ENCODE measurements around the gene CA12. TPM values are rescaled to one million over a fixed set of nuclear protein-coding genes. Genes with fewer than 3 reads are reported as not detected.
A peak's percentile ranks its signal among the peaks of the same experiment; 100 is the strongest.

CA12 gene
- total and polyA plus RNA-seq, 5 donors, result 0.33 to 1.2 (median 0.75) TPM

- DNase-seq (no peak), ATAC-seq (no peak)
- Histone ChIP-seq H3K27ac (ENCODE audit: low read length) (no peak overlapping the region), H3K4me3 (ENCODE audit: low read length) (no peak overlapping the region), H3K27me3 (ENCODE audit: control insufficient read depth, insufficient read depth) (no peaks in the 10 kb centered on the region), H3K4me1 (ENCODE audit: control insufficient read depth, insufficient read depth, low read length) (no peaks in the 10 kb centered on the region), H3K9me3 (ENCODE audit: control insufficient read depth, low read length) (no peaks in the 10 kb centered on the region)
- intact Hi-C loops (cut with DNase I), result no loop called here
- WGBS, result 83% methylated on average over 22 of the region's 22 CpGs
Measured at GRCh38 chr15:63354821-63355650, 26.6 kb downstream of the CA12 start.

GRCh38 chr15:63353887-63354286 is 27.8 kb downstream of the CA12 start:
- Histone ChIP-seq H3K4me3 (ENCODE audit: low read length) (no peak overlapping the region), H3K27me3 (ENCODE audit: control insufficient read depth, insufficient read depth) (no peaks in the 10 kb centered on the region), H3K9me3 (ENCODE audit: control insufficient read depth, low read length) (no peaks in the 10 kb centered on the region), H3K27ac (ENCODE audit: low read length) (no peak overlapping the region), H3K4me1 (ENCODE audit: control insufficient read depth, insufficient read depth, low read length) (peaks cover 6% of the 10 kb centered on the region)
- WGBS, result 91% methylated on average over 5 of the region's 5 CpGs
- intact Hi-C loops (cut with DNase I), result no loop called here
- no peak for ATAC-seq
- no peak for DNase-seq

DNA sequence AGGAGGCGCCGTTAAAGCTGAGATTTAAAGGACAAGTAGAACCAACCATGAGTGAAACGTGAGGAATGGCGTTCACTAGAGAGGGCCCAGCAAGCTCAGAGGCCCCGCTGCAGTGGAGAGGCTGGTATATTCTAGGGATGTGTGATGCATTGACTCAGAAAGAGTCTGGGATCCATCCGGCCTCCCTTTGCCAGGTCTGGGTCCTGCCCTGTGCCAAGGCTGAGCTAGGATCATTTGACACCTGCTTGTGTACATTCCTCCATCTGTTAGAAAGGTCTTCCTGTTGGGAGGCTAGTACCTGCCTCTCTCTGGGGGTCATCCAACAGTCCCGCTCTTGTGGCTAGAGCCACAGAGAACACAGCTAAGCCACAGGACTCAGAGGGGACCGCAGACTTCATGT is 28.4 kb downstream of the CA12 start:
- Histone ChIP-seq H3K27me3 (ENCODE audit: control insufficient read depth, insufficient read depth) (no peaks in the 10 kb centered on the region), H3K4me1 (ENCODE audit: control insufficient read depth, insufficient read depth, low read length) (peaks cover 7% of the 10 kb centered on the region), H3K9me3 (ENCODE audit: control insufficient read depth, low read length) (no peaks in the 10 kb centered on the region), H3K4me3 (ENCODE audit: low read length) (no peak overlapping the region), H3K27ac (ENCODE audit: low read length) (no peak overlapping the region)
- no peak for DNase-seq
- intact Hi-C loops (cut with DNase I), result no loop called here
- ATAC-seq, result no peak
- 79% methylated on average over 8 of the region's 8 CpGs for WGBS

- Histone ChIP-seq H3K9me3 (ENCODE audit: control insufficient read depth, low read length) (no peaks in the 10 kb centered on the region), H3K27me3 (ENCODE audit: control insufficient read depth, insufficient read depth) (no peaks in the 10 kb centered on the region), H3K4me3 (ENCODE audit: low read length) (no peak overlapping the region), H3K4me1 (ENCODE audit: control insufficient read depth, insufficient read depth, low read length) (peaks cover 12% of the 10 kb centered on the region), H3K27ac (ENCODE audit: low read length) (no peak overlapping the region)
- no peak for DNase-seq
- intact Hi-C loops (cut with DNase I), result no loop called here
- WGBS, result 91% methylated on average over 4 of the region's 4 CpGs
- no peak for ATAC-seq
Measured at GRCh38 chr15:63352808-63353207, 28.8 kb downstream of the CA12 start.

DNA sequence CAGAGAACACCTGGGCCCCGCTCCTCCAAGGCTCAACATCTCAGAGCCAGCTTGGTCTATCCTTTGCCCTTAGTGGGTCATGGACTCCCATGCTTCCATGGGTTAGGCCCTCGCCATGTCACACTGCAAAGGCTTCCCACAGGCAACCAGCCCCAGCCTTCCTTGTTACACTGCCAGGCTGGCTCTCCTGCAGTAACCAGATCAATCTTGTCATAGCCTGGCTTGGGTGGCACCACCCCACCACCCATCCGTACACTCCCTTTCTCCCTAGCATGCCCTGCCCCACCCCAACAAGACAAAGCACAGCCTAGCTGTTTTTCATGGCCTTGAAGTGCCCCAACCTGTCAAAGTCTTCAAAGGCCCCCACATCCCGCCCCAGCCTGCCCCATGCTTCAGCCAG is 30.5 kb downstream of the CA12 start:
- 97% methylated on average over 4 of the region's 4 CpGs for WGBS
- ATAC-seq (no peak), DNase-seq (no peak)
- H3K27ac ChIP-seq (ENCODE audit: low read length), result no peak overlapping the region
- H3K4me1 ChIP-seq (ENCODE audit: control insufficient read depth, insufficient read depth, low read length), result peaks cover 15% of the 10 kb centered on the region
- intact Hi-C loops (cut with DNase I), result no loop called here
- no peaks in the 10 kb centered on the region for H3K9me3 ChIP-seq (ENCODE audit: control insufficient read depth, low read length)
- H3K4me3 ChIP-seq (ENCODE audit: low read length), result no peak overlapping the region
- H3K27me3 ChIP-seq (ENCODE audit: control insufficient read depth, insufficient read depth), result no peaks in the 10 kb centered on the region

DNA sequence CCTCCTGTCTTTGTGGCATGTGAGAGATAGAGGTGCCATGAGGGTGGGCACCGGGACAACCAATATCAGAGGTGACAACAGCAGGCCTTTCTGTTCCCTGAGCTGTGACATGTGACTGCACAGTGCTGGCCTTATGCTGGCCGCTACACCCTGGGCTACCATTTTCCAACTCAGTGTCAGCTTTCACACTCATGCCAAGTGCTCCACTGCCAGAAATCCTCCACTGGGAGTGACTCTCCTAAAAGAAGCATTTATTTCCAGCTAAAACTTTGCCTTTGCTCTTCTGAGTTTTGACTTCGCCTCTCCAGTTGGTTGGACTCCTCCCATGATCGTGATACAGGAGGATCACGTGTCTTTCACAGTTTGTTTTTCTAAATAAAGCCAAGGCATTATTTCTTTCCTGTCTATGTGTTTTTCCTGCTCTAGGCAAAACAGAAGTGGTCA is 31.4 kb downstream of the CA12 start:
- H3K27me3 ChIP-seq (ENCODE audit: control insufficient read depth, insufficient read depth), result no peaks in the 10 kb centered on the region
- H3K9me3 ChIP-seq (ENCODE audit: control insufficient read depth, low read length), result no peaks in the 10 kb centered on the region
- H3K4me3 ChIP-seq (ENCODE audit: low read length), result no peak overlapping the region
- DNase-seq, result peak; percentile 70 to 88 (median 87)
- H3K27ac ChIP-seq (ENCODE audit: low read length), result peak overlapping the region; percentile 90
- intact Hi-C loops (cut with DNase I), result no loop called here
- peak; percentile 88 to 92 for ATAC-seq
- 27% methylated on average over 5 of the region's 5 CpGs for WGBS
- H3K4me1 ChIP-seq (ENCODE audit: control insufficient read depth, insufficient read depth, low read length), result peaks cover 15% of the 10 kb centered on the region

DNA sequence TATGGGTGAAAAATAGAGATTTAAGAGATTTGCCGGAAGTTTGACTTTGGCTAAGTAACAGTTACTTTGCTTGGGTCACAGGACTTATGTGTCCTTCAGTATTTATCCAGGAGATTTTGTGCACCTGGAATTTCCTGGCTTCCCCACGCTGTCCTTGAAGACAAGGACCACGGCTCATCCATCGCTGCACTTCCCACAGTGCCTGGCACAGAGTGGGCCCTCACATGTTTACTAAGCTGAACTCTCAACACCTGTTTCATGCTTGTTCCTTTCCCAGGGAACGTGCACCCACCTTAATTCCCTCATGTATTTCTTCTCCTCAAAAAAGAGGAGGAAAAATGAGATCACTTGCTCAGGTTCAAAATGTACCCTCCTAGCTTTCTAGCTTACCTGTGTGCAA is 32.0 kb downstream of the CA12 start:
- H3K27ac ChIP-seq (ENCODE audit: low read length), result peak overlapping the region; percentile 90
- intact Hi-C loops (cut with DNase I), result no loop called here
- H3K9me3 ChIP-seq (ENCODE audit: control insufficient read depth, low read length), result no peaks in the 10 kb centered on the region
- WGBS, result 94% methylated on average over 5 of the region's 5 CpGs
- H3K27me3 ChIP-seq (ENCODE audit: control insufficient read depth, insufficient read depth), result no peaks in the 10 kb centered on the region
- no peak for DNase-seq
- H3K4me1 ChIP-seq (ENCODE audit: control insufficient read depth, insufficient read depth, low read length), result peaks cover 15% of the 10 kb centered on the region
- no peak for ATAC-seq
- H3K4me3 ChIP-seq (ENCODE audit: low read length), result no peak overlapping the region

GRCh38 chr15:63349156-63349555 is 32.5 kb downstream of the CA12 start:
- H3K9me3 ChIP-seq (ENCODE audit: control insufficient read depth, low read length), result no peaks in the 10 kb centered on the region
- H3K27me3 ChIP-seq (ENCODE audit: control insufficient read depth, insufficient read depth), result no peaks in the 10 kb centered on the region
- H3K4me3 ChIP-seq (ENCODE audit: low read length), result no peak overlapping the region
- WGBS, result 87% methylated on average over 6 of the region's 6 CpGs
- peak overlapping the region; percentile 90 for H3K27ac ChIP-seq (ENCODE audit: low read length)
- no peak for DNase-seq
- ATAC-seq, result no peak
- intact Hi-C loops (cut with DNase I), result no loop called here
- peaks cover 15% of the 10 kb centered on the region for H3K4me1 ChIP-seq (ENCODE audit: control insufficient read depth, insufficient read depth, low read length)

- H3K27ac ChIP-seq (ENCODE audit: low read length), result peak overlapping the region; percentile 40
- ATAC-seq (peak; percentile 45 to 51), DNase-seq (peak; percentile 67 to 88 (median 87))
Measured at GRCh38 chr15:63348392-63348791, 33.3 kb downstream of the CA12 start.

GRCh38 chr15:63347074-63347857 is 34.4 kb downstream of the CA12 start:
- DNase-seq (no peak), ATAC-seq (no peak)
- H3K27ac ChIP-seq (ENCODE audit: low read length), result no peak overlapping the region
- peaks cover 15% of the 10 kb centered on the region for H3K4me1 ChIP-seq (ENCODE audit: control insufficient read depth, insufficient read depth, low read length)
- H3K9me3 ChIP-seq (ENCODE audit: control insufficient read depth, low read length), result no peaks in the 10 kb centered on the region
- 65% methylated on average over 6 of the region's 6 CpGs for WGBS
- intact Hi-C loops (cut with DNase I), result no loop called here
- H3K27me3 ChIP-seq (ENCODE audit: control insufficient read depth, insufficient read depth), result no peaks in the 10 kb centered on the region
- H3K4me3 ChIP-seq (ENCODE audit: low read length), result no peak overlapping the region

More at GRCh38 chr15:63348392-63348791, 33.3 kb downstream of the CA12 start:
- peaks cover 15% of the 10 kb centered on the region for H3K4me1 ChIP-seq (ENCODE audit: control insufficient read depth, insufficient read depth, low read length)
- no peaks in the 10 kb centered on the region for H3K27me3 ChIP-seq (ENCODE audit: control insufficient read depth, insufficient read depth)
- WGBS, result 40% methylated on average over 7 of the region's 7 CpGs
- H3K9me3 ChIP-seq (ENCODE audit: control insufficient read depth, low read length), result no peaks in the 10 kb centered on the region
- H3K4me3 ChIP-seq (ENCODE audit: low read length), result no peak overlapping the region
- intact Hi-C loops (cut with DNase I), result no loop called here

DNA sequence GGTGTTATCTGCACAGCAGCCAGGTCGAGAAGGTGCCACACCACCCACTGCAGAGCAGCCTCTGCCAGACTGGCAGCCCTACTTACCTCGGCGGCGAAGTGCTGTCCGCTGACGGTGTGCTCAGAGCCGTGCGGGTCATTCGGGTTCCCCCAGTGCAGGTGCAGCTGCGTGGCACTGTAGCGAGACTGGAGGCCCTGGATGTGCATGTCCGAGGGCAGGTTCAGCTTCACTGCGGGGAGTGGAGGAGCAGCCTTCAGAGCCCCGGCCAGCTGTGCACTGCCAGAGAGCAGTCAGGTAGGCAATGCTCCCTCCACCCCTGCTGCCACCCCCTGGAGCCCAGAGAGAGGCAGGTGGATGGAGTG is 36.3 kb downstream of the CA12 start:
- Histone ChIP-seq H3K9me3 (ENCODE audit: control insufficient read depth, low read length) (no peaks in the 10 kb centered on the region), H3K4me1 (ENCODE audit: control insufficient read depth, insufficient read depth, low read length) (peaks cover 15% of the 10 kb centered on the region), H3K27ac (ENCODE audit: low read length) (no peak overlapping the region), H3K4me3 (ENCODE audit: low read length) (no peak overlapping the region), H3K27me3 (ENCODE audit: control insufficient read depth, insufficient read depth) (no peaks in the 10 kb centered on the region)
- intact Hi-C loops (cut with DNase I), result no loop called here
- ATAC-seq, result no peak
- WGBS, result 90% methylated on average over 14 of the region's 14 CpGs
- DNase-seq, result no peak

Measured in right cardiac atrium (tissue), 5 donors.